Endothelial cell of umbilical vein (primary cell): ENCODE data around the gene ACOT7. TPM values are rescaled to one million over a fixed set of nuclear protein-coding genes. Genes with fewer than 3 reads are reported as not detected.

Experiments used
- BruUV-seq: library from RNA; stranded (reverse); fragments of 400-500 nt; replicated peaks from 2 replicates; lab custom pipeline; 2021; lab: Mats Ljungman, UMichigan
- CTCF ChIA-PET: fragments of 300-600, 350-600 bp; sonication (Branson Sonifier 250); formaldehyde crosslinking; loops from one replicate; lab custom pipeline; 2021; ENCODE audit warnings: antibody characterized with exemption, inconsistent platforms; lab: Charles Lee
- POLR2A ChIA-PET: fragments of 300-600, 350-600 bp; sonication (Branson Sonifier 250); formaldehyde crosslinking; loops from one replicate; lab custom pipeline; 2021; ENCODE audit warnings: antibody characterized with exemption, inconsistent platforms; lab: Charles Lee
- DNase-seq: peaks from one replicate; pipeline ENCODE4 v3.0.0-alpha.2; 2011; ENCODE audit warnings: low read depth, low spot score
- FAIRE-seq: peaks from 2 replicates; lab custom pipeline; 2011; peaks lifted over from hg19 to GRCh38; lab: Jason Lieb, UNC
- H2AFZ ChIP-seq: 2 replicates; pipeline ENCODE4 v1.6.0; 2012; ENCODE audit warnings: low read depth, low read length, control low read depth, inconsistent platforms
- H3K27ac ChIP-seq: 2 replicates; pipeline ENCODE4 v1.5.1; 2011; ENCODE audit warnings: low read depth, mild to moderate bottlenecking, control low read depth, low read length, moderate library complexity; ENCODE audit not compliant: insufficient read depth
- H3K27me3 ChIP-seq, 2 experiments: 2 replicates each; pipeline versions ENCODE4 v1.6.0 to v1.6.1; 2011; ENCODE audit warnings: low read length in 2 of 2, mixed read lengths in 1 of 2; ENCODE audit not compliant: control insufficient read depth in 2 of 2, insufficient read depth in 2 of 2
- H3K36me3 ChIP-seq, 2 experiments: 2 replicates in 1 of 2; 3 replicates in 1 of 2; pipeline ENCODE4 v1.5.1; 2011; ENCODE audit warnings: low read length in 2 of 2, mild to moderate bottlenecking in 1 of 2, moderate library complexity in 1 of 2; ENCODE audit not compliant: control insufficient read depth in 2 of 2, insufficient read depth in 2 of 2; ENCODE audit errors: extremely low read depth in 1 of 2
- H3K4me1 ChIP-seq: 3 replicates; pipeline ENCODE4 v1.5.1; 2011; ENCODE audit warnings: mild to moderate bottlenecking, low read length; ENCODE audit not compliant: control insufficient read depth, insufficient read depth; ENCODE audit errors: extremely low read depth
- H3K4me2 ChIP-seq: 2 replicates; pipeline ENCODE4 v1.6.1; 2011; ENCODE audit warnings: low read length, control low read depth, mixed read lengths; ENCODE audit not compliant: insufficient read depth
- H3K4me3 ChIP-seq, 3 experiments: fragments of 200-600 bp in 1 of 3; sonication (generic), shearing (Covaris generic) in 1 of 3; replicated peaks in 1 of 3; 2 replicates each; pipeline ENCODE4 v1.5.1; 2011 to 2016; ENCODE audit warnings: control low read depth in 3 of 3, low read length in 3 of 3, mild to moderate bottlenecking in 2 of 3, inconsistent platforms in 1 of 3, low read depth in 1 of 3, moderate library complexity in 1 of 3; ENCODE audit not compliant: insufficient read depth in 1 of 3
- H3K79me2 ChIP-seq: 2 replicates; pipeline ENCODE4 v1.6.0; 2012; ENCODE audit warnings: low read length, inconsistent platforms; ENCODE audit not compliant: control insufficient read depth, insufficient read depth
- H3K9ac ChIP-seq: replicated peaks from 2 replicates; pipeline ENCODE3; 2011; ENCODE audit warnings: low read length, control low read depth; ENCODE audit not compliant: insufficient read depth; ENCODE audit errors: extremely low read depth
- H3K9me1 ChIP-seq: replicated peaks from 3 replicates; pipeline ENCODE4 v1.6.0; 2011; ENCODE audit warnings: mild to moderate bottlenecking, low read length; ENCODE audit not compliant: control insufficient read depth, insufficient read depth; ENCODE audit errors: extremely low read depth
- H3K9me3 ChIP-seq: replicated peaks from 2 replicates; pipeline ENCODE4 v1.5.1; 2012; ENCODE audit warnings: low read length, inconsistent platforms; ENCODE audit not compliant: control insufficient read depth, insufficient read depth
- H4K20me1 ChIP-seq: replicated peaks from 2 replicates; pipeline ENCODE3; 2011; ENCODE audit warnings: mild to moderate bottlenecking, low read length; ENCODE audit not compliant: control insufficient read depth, insufficient read depth; ENCODE audit errors: extremely low read depth
- EZH2 ChIP-seq: IDR thresholded peaks from 2 replicates; pipeline ENCODE4 v1.6.1; 2012; ENCODE audit warnings: borderline replicate concordance, low read depth, mild to moderate bottlenecking, moderate library complexity, low read length, inconsistent platforms; ENCODE audit not compliant: severe bottlenecking
- FOS ChIP-seq: IDR thresholded peaks from 2 replicates; pipeline ENCODE4 v1.6.1; 2011; ENCODE audit warnings: mild to moderate bottlenecking, low read length, moderate library complexity, borderline replicate concordance; ENCODE audit not compliant: insufficient read depth
- GATA2 ChIP-seq: IDR thresholded peaks from 2 replicates; pipeline ENCODE4 v1.7.0; 2011; ENCODE audit warnings: low read depth, mild to moderate bottlenecking, moderate library complexity, mixed read lengths, low read length; ENCODE audit not compliant: insufficient read length, insufficient read depth
- JUN ChIP-seq: IDR thresholded peaks from 2 replicates; pipeline ENCODE4 v1.6.1; 2011; ENCODE audit warnings: borderline replicate concordance, low read depth; ENCODE audit not compliant: insufficient read length, insufficient read depth
- POLR2A ChIP-seq: IDR thresholded peaks from 2 replicates; pipeline ENCODE4 v1.6.1; 2012; ENCODE audit warnings: low read depth, mild to moderate bottlenecking, control low read depth, low read length
- POLR2AphosphoS5 ChIP-seq: IDR thresholded peaks from 2 replicates; pipeline ENCODE4 v1.6.1; 2012; ENCODE audit warnings: low read depth, mild to moderate bottlenecking, control low read depth, low read length, moderate library complexity; ENCODE audit not compliant: insufficient read depth
- dilution Hi-C: fragments of 300-500 bp; cut with MboI; formaldehyde crosslinking; loops from one replicate; pipeline ENCODE4 v1.15.0; 2019; ENCODE audit warnings: low sequenced_read_pairs; ENCODE audit not compliant: extremely low pct_ligation_motif_present
- intact Hi-C: fragments of 100-400 bp; cut with micrococcal nuclease; formaldehyde crosslinking; loops from one replicate; pipeline ENCODE4 v1.10.0; 2022
- polyA plus RNA-seq, 4 experiments: library from polyadenylated mRNA; depleted of rRNA in 3 of 4; stranded (reverse) in 3 of 4; unstranded in 1 of 4; fragments of >200 nt; gene quantifications; 2 replicates each; pipeline versions ENCODE4 v1.2.1 to v1.2.3, GENCODE V29; 2011 to 2012; ENCODE audit warnings: missing spikeins in 1 of 4
- total RNA-seq: library from RNA; stranded (reverse); gene quantifications from 2 replicates; pipeline ENCODE4 v1.2.3, GENCODE V29; 2021
- TF ChIP-seq, protein P1 (sequence below), 2 donors: IDR thresholded peaks; 1 replicate in 1 of 2; 2 replicates in 1 of 2; pipeline ENCODE4 v1.5.1; 2011; ENCODE audit warnings: low read length in 2 of 2, mild to moderate bottlenecking in 2 of 2, moderate library complexity in 2 of 2, control low read depth in 1 of 2, inconsistent platforms in 1 of 2, low read depth in 1 of 2; ENCODE audit not compliant: insufficient read depth in 1 of 2; ENCODE audit errors: extremely low read depth in 1 of 2

The ACOT7 gene
- total and polyA plus RNA-seq, 2 donors (not counting 3 experiments of a cell fraction or from before 2014, with no cell fraction given) = 69.4 to 105 TPM

DNA sequence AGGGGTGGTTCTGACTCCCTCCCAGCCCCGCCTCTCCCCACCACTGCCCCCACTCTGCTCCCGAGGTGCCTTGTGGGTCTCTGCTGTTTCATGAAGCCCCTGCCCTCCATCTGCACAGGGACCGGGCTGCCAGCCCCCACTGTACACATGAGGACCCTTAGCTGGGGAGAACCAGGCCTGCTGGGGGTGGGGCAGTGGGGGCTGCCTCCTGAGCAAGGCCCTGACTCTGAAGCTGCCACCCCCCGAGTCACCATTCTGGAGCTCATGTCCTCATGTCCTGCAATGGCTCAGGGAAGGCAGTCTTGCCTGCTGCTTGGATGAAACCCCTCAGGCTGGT lies 141.2 kb downstream of the ACOT7 start:
- Histone ChIP-seq H3K27ac (no peak overlapping the region), H3K4me3 (no peak overlapping the region), H3K27me3 (peaks cover 3 to 10% of the 10 kb centered on the region in 2 experiments), H4K20me1 (no peaks in the 10 kb centered on the region), H3K36me3 (no peaks in the 10 kb centered on the region), H3K9me1 (no peaks in the 10 kb centered on the region), H3K9me3 (no peaks in the 10 kb centered on the region), H3K4me2 (no peak overlapping the region), H2AFZ (no peak overlapping the region), H3K4me1 (no peaks in the 10 kb centered on the region), H3K79me2 (no peaks in the 10 kb centered on the region), H3K9ac (no peak overlapping the region)
- FAIRE-seq (no peak), DNase-seq (no peak)
- ChIA-PET POLR2A (no interaction called here), CTCF (no interaction called here)
- dilution Hi-C loops = no loop called here
- TF ChIP-seq, protein P1, sequence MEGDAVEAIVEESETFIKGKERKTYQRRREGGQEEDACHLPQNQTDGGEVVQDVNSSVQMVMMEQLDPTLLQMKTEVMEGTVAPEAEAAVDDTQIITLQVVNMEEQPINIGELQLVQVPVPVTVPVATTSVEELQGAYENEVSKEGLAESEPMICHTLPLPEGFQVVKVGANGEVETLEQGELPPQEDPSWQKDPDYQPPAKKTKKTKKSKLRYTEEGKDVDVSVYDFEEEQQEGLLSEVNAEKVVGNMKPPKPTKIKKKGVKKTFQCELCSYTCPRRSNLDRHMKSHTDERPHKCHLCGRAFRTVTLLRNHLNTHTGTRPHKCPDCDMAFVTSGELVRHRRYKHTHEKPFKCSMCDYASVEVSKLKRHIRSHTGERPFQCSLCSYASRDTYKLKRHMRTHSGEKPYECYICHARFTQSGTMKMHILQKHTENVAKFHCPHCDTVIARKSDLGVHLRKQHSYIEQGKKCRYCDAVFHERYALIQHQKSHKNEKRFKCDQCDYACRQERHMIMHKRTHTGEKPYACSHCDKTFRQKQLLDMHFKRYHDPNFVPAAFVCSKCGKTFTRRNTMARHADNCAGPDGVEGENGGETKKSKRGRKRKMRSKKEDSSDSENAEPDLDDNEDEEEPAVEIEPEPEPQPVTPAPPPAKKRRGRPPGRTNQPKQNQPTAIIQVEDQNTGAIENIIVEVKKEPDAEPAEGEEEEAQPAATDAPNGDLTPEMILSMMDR (IDR thresholded peaks at IDR 0.05; ENCODE audit: extremely low read depth in 1 of 2, insufficient read depth in 1 of 2, low read depth in 1 of 2, low read length in 2 of 2) = no peak
- no peak for TF ChIP-seq FOS
- TF ChIP-seq POLR2A = no peak
- no peak for TF ChIP-seq POLR2AphosphoS5
- TF ChIP-seq GATA2 = no peak
- no peak for TF ChIP-seq JUN
- TF ChIP-seq EZH2 = no peak
- no TSS peak for BruUV-seq
- intact Hi-C loops = no loop called here
